ENCODE results near the gene NCKAP5L. TPM values are rescaled to one million over a fixed set of nuclear protein-coding genes. Genes with fewer than 3 reads are reported as not detected.

NCKAP5L gene
- total RNA-seq, 2 donors from 2014 or later: 5.5 to 7.5 TPM

DNA sequence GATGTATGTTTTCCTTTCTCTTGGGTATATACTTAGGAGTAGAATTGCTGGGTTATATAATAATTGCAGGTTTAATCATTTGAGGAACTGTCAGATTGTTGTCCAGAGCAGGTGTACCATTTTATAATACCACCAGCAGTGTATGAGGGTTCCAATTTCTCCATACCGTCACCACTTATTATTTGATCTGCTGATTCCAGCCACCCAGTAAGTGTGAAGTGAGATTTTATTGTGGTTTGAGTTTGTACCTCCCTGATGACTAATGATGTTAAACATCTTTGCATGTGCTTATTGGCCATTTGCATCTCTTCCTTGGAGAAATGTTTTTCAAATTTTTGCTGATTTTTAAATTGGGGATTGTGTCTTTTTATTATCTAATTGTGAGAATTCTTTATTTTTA lies 15.1 kb downstream of the NCKAP5L start:
- Mint-ChIP-seq H3K27ac (no peak overlapping the region), H3K9me3 (no peaks in the 10 kb centered on the region), H3K36me3 (no peaks in the 10 kb centered on the region)
- ATAC-seq: no peak
- no peak for DNase-seq (ENCODE audit: low spot score in 2 of 2)

DNA sequence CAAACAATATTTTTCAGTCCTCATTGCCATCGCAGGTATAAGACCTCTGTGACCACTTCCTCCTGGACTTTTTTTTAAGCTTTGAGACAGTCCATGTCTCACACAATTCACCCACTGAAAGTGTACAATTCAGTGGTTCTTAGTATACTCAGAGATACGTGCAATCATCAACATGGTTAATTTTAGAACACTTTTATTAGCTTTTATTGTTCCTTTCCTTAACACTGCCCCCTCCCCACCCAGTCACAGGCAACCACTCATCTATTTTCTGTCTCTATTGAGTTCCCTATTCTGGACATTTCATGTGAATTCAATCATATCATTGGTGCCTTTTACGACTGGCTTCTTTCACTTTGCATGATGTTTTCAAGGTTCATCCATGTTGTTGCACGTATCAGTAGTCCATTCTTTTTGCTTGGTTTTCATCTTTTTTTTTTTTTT lies 16.2 kb downstream of the NCKAP5L start:
- no peaks in the 10 kb centered on the region for H3K36me3 Mint-ChIP-seq
- DNase-seq (ENCODE audit: low spot score in 2 of 2) (no peak), ATAC-seq (no peak)
- peak overlapping the region in 1 of 2 donors; percentile 48 for H3K27ac Mint-ChIP-seq
- H3K9me3 Mint-ChIP-seq: no peaks in the 10 kb centered on the region

DNA sequence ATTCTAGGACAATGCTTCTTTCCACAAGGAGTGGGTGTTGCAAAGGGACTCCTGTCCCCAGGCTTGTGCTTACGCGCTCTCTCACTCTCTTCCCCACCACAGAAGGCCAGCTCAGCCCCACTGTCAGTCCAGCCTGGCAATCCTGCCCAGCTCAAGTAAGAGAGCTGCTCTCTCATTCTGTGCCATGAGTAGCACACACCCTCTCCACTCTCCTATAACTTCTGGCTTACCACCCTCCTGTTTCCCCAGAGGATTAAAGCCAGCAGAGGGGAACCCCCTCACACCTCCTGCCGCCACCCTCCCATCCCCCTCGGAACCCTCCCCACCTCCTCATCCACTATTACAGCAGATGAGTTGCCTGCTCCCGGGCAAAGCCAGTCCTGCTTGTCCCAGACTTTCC lies 17.1 kb downstream of the NCKAP5L start:
- ATAC-seq (no peak), DNase-seq (ENCODE audit: low spot score in 2 of 2) (no peak)
- Mint-ChIP-seq H3K9me3 (no peaks in the 10 kb centered on the region), H3K27ac (peak overlapping the region in 1 of 2 donors; percentile 48), H3K36me3 (no peaks in the 10 kb centered on the region)

DNA sequence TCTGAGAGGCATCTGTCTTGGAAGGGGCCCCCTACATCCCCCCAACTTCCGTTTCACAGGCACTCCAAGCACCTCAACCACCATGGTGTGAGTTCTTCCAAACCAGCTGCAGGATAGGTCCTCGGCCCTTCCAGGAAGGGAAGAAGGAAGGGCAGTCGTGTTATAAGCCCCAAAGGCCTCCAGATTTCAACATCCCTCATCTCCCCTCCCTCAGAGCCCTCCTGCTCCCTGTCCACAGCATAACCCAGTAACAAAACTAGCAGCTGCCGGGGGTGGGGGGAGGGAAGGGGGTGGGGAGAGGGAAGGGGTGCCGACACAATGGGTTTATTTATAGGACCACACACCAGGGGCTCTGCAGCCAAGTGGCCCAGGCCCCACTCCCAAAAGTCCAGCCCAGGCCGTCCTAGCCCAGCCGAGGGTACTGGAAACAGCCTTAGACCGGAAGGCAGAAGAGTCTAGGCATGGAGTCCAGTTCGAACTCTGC lies 18.3 kb downstream of the NCKAP5L start:
- Mint-ChIP-seq H3K27ac (no peak overlapping the region), H3K9me3 (no peaks in the 10 kb centered on the region), H3K36me3 (no peaks in the 10 kb centered on the region)
- DNase-seq (ENCODE audit: low spot score in 2 of 2) (no peak), ATAC-seq (no peak)

DNA sequence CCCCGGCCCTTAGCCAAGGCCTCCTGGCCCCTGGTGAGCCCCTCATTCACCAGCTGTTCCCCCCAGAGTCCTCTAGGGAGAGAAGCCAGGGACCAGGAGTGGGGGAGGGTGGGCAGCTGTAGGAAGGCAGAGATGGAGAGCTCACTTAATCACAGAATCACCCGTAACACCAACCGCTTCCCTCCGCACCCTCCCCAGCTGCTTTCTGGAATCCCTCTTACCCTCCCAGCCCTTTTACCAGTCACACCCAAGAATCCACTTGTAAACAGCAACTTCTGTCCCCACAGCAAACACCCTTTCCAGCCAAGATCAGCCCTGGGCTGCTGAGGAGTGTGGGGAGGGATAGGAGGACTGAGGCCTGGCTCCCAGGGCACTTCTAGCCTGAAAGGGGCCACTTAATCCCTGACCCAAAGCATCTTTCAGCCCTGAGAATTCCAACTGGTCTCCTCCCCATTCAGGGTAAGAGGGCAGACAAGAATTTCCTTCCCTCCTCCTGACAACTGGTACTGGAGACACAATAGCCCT lies 18.8 kb downstream of the NCKAP5L start:
- H3K9me3 Mint-ChIP-seq: no peaks in the 10 kb centered on the region
- peak overlapping the region in 1 of 2 donors; percentile 68 for H3K27ac Mint-ChIP-seq
- ATAC-seq: no peak
- H3K36me3 Mint-ChIP-seq: no peaks in the 10 kb centered on the region
- DNase-seq (ENCODE audit: low spot score in 2 of 2): no peak

DNA sequence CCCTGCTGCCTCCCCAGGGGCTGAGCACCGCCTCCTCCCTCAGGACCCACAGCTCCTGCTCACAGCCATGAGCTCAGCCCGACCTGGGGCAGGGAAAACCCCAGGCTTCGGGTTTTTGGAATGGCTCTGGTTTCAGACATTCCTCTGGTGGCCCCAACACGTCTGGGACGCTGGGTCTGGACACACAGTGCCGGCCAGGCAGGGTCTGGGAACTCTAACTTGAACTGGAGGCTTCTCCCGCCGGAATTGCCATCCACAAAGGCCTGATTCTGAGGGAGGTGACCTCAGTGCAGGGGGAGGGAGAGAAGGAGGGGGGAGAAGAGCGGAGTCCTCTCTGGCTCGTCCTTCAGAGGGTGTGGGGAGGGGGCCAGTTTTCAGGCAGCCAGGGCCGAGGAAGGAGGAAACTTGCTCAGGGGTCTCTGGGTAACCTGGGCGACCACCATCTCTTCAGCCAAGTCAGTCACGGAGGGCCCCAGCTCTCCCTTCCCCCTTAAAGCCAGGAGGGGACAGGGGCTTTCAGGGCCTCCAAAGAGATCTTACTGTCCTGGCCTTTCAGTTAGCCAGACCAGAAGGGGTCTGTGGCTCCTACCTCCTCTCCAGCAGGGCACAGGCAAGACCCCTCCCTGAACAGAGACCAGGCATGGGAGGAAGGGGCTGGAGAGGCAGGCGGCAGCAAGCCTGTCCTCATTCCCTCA lies 19.4 kb downstream of the NCKAP5L start:
- DNase-seq (ENCODE audit: low spot score in 2 of 2) (no peak), ATAC-seq (no peak)
- H3K27ac Mint-ChIP-seq: no peak overlapping the region
- H3K36me3 Mint-ChIP-seq: no peaks in the 10 kb centered on the region
- no peaks in the 10 kb centered on the region for H3K9me3 Mint-ChIP-seq

DNA sequence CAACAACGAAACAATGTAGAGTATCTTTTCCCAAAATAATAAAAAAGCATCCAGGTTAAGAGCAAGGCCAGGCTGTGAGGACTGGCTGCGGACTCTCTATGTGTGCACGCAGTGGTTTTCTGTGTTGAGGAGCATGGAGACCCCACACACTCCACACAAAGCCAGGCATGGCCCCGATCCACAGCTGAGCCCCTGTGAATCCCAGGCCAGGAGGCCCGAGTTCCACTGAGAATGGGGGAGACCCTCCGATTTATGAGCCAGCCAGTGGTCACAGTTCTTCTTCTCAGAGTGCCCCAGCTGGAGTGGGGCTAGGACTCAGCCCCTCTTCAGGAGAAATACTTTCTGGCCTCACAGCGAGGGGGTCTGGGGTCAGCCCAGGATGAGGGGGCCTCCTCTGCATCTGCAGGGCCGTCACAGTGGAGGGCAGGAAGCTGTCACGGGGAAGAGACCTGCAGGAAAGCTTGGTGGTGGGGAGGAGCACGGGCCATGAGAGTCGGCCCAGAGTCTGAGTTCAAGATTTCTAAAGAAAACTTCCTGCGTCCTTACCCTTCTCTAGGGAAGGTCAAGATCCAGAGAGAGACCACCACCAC lies 20.1 kb downstream of the NCKAP5L start:
- no peak for ATAC-seq
- H3K9me3 Mint-ChIP-seq: no peaks in the 10 kb centered on the region
- no peaks in the 10 kb centered on the region for H3K36me3 Mint-ChIP-seq
- no peak overlapping the region for H3K27ac Mint-ChIP-seq
- DNase-seq (ENCODE audit: low spot score in 2 of 2): no peak

DNA sequence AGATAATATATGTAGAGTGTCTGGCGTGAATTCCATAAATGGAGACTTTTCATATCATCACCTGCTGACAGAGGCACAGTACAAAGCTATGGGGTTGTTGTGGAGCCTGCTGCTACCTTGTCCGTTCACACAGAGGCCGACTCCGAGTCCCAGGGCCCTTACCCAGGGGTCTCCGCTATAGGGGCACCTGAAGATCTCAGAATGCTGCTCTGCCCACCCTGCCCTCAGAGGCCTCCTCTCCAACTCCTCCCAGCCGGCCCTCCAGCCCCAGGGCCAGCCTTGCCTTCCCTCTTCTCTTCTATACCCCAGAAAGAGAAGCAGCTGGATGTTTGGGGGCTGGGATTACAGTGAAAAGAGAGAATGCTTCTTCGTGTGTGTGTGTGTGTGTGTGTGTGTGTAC lies 21.3 kb downstream of the NCKAP5L start:
- Mint-ChIP-seq H3K9me3 (no peaks in the 10 kb centered on the region), H3K36me3 (no peaks in the 10 kb centered on the region), H3K27ac (no peak overlapping the region)
- ATAC-seq (no peak), DNase-seq (ENCODE audit: low spot score in 2 of 2) (no peak)

DNA sequence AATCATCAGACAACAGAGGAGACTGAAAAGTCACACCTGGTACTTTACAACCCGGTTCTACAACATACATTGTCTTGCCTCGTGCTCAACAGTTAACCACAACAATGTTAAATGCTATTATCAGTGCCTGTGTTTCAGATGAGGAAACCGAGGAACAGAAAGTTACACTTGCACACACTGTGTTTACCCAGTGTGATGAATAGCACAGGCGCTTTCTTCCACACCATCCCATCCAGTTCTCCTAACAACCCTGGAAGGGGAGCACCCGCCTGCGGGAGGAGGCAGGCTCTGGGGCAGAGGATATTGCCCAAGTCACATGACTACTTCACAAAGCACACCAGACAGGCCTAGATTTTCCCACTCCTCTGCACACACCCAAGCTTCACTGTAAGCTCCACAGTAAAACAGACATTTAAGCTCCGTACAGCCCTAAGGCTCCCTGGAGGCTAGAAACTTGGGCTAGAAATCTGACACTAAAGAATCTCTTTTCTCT lies 21.8 kb downstream of the NCKAP5L start:
- no peaks in the 10 kb centered on the region for H3K9me3 Mint-ChIP-seq
- H3K27ac Mint-ChIP-seq: no peak overlapping the region
- no peak for ATAC-seq
- DNase-seq (ENCODE audit: low spot score in 2 of 2): no peak
- H3K36me3 Mint-ChIP-seq: no peaks in the 10 kb centered on the region

DNA sequence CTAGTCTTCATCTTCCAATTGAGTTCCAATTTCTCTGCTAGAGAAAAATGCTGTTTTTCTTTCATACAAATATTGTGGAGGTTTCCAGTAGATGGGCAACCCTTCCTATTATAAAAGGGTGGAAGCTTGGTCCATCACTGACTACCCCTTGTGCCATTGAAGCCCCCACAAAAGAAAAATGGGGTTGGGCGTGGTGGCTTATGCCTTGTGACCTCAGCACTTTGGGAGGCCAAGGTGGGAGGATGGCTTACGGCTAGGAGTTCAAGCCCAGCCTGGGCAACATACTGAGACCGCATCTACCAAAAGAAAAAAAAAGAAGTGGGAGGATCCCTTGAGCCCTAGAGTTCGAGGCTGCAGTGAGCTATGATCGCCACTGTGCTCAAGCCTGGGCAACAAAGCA lies 22.8 kb downstream of the NCKAP5L start:
- Mint-ChIP-seq H3K36me3 (no peaks in the 10 kb centered on the region), H3K9me3 (no peaks in the 10 kb centered on the region), H3K27ac (no peak overlapping the region)
- peak in 1 of 2 donors; percentile 21 for DNase-seq (ENCODE audit: low spot score in 2 of 2)
- ATAC-seq: no peak

DNA sequence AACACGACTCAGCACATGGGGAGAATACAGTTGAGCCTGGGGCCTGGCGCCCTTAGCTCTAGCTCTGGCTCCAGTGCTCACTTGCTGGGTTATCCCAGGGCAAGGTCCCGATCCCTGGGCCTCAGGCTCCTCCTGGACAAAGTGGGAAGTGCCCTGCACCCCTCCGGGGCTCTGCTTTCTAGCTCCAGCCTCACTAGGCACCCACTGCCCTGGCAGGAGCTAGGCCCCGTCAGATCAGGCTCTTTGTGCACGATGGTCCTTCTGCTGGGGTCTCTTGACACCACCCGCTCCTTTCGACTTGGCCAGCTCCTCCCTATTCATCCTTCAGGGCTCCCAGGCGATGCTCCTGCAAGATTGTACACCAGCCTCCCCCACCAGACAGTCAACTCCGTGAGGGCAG lies 23.4 kb downstream of the NCKAP5L start:
- Mint-ChIP-seq H3K27ac (no peak overlapping the region), H3K36me3 (no peaks in the 10 kb centered on the region), H3K9me3 (no peaks in the 10 kb centered on the region)
- ATAC-seq: no peak
- DNase-seq (ENCODE audit: low spot score in 2 of 2): peak in 1 of 2 donors; percentile 23

DNA sequence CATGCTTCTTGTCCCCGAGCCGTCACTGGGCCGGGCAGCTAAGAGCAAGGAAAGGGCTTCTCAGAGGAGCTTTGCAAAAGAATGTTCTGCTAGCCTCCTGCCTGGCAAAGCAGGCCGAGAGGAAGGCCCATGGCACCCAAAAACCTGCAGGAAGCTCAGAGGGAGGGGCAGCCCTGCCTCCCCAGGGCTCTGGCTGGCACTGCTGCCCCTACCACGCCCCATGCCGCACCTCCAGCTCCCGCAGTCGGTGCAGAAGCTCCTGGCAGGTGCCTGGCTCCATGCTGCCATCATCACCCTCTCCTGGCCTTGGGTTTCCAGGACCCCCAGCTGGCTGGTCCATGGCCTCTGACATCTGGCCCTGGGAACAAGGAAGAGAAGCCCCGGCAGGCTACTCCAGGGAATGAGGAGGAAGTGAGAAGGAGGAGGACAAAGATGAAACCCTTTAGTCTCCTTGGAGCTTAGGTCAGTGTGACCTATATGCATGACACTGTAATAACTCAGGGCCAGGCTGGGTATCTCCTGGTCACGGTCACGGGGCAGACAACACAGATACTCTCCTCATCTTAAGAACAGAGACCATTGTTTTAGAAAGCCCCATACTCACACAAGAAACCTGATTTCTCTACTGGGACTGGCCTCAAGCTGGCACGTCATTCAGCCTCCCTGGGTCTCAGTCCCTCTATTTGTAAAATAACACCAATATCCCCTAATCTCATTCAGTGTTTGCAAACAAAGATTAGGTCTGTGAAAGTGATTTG lies 24.3 kb downstream of the NCKAP5L start:
- DNase-seq (ENCODE audit: low spot score in 2 of 2) (peak in 1 of 2 donors; percentile 38), ATAC-seq (no peak)
- H3K36me3 Mint-ChIP-seq: no peaks in the 10 kb centered on the region
- H3K9me3 Mint-ChIP-seq: no peaks in the 10 kb centered on the region
- H3K27ac Mint-ChIP-seq: no peak overlapping the region

DNA sequence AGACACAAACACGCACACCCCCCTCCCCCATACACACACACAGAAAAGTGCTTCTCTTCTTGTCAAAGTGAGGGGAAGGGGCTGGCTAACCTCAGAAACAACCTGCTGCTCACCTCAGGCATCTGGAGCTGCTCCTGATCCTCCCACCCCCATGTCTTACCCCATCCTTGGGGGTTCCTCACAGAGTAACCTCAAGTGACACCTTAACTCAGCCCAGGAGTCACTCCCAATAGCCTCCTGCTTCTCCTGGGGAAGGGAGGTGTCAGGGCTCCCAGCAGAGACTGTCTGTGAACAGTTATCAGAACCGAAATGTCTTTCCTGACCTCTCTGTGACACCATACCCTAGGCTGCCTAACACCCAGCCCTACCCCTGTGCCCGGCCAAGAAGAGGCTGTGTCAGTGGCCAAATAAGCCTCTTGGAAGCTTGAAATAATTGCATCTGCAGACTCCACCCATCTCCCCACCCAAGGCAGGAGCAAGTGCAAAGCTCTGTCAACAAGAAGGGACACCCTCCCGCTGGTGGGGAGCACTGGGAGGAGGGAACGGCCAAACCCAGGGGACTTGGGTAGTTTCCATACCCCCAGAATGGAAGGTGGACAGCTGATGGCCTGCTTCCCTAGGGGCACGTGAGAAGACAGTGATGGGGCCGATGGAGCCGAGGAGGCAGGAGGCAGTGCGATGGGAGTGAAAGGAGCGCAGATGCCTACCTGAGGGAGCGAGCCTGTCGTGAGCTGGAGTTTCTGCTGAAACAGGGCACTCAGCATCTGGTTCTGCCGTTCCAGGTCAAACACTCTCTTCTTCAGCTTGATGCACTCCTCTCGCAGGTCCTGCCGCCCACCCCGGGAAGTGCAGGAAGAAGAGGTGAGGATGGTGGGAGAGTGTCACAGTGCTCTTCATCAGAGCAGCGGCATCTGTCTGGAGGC lies 26.8 kb downstream of the NCKAP5L start:
- no peaks in the 10 kb centered on the region for H3K9me3 Mint-ChIP-seq
- ATAC-seq: no peak
- H3K27ac Mint-ChIP-seq: peak overlapping the region in 1 of 2 donors; percentile 22
- H3K36me3 Mint-ChIP-seq: no peaks in the 10 kb centered on the region
- DNase-seq (ENCODE audit: low spot score in 2 of 2): peak in 1 of 2 donors; percentile 35

DNA sequence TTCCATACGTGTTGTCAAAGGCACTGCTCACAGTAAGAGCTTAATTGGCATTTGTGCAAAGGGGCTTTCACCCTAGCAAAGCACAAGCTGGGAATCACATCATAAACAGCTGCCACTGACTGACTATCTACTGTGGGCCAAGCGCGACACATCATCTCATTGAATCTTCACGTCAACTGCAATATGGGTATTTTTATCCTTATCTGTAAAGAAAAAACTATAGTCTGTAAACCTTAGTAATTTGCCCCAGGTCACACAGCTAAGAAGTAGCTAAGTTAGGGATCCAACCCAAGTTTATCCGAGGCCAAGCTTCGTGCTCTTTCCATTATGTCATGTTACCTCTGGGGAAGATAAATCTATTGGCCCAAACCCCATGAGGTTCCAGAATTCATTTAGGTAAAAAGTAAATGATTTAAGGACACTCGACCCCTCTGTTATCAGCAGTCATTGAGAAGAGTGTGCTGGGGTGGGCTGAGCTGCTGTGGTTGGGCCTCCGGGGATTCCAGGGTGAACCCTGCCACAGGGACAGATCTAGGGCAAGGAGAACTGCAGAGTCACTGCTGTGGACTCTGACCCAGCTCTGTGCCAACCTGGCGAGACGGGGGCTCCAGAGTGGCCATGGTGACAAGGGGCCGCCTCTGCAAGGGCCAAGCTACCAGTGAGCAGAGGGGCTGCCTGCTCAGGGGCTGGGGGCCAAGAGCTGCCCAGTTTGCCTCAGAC lies 27.6 kb downstream of the NCKAP5L start:
- Mint-ChIP-seq H3K36me3 (no peaks in the 10 kb centered on the region), H3K27ac (peak overlapping the region in 1 of 2 donors; percentile 93), H3K9me3 (no peaks in the 10 kb centered on the region)
- ATAC-seq (no peak), DNase-seq (ENCODE audit: low spot score in 2 of 2) (peak in 1 of 2 donors; percentile 26)

DNA sequence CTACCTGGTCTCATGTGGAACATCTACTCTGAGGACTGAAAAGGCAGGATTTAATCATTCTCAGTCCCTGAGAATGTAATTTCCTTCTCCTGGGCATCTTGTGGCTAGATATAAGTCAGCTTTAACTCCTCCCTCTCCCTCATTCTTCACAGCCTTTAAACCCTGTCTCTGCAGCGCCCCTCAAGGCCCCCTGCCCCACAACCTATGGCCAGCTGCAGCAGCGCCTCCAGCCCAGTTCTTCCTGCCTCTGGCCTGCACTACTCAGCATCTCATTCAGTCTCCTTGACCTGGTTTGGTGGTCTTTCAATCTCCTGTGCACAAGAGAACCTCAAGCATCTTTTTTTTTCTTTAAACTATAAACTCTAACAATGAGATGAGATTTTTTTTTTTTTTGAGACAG lies 29.3 kb downstream of the NCKAP5L start:
- no peaks in the 10 kb centered on the region for H3K9me3 Mint-ChIP-seq
- H3K36me3 Mint-ChIP-seq: no peaks in the 10 kb centered on the region
- peak in 1 of 2 donors; percentile 3 for DNase-seq (ENCODE audit: low spot score in 2 of 2)
- no peak for ATAC-seq
- peak overlapping the region in 1 of 2 donors; percentile 13 for H3K27ac Mint-ChIP-seq

Data from activated naive CD4-positive, alpha-beta T cell treated with anti-CD3 and anti-CD28 coated beads, Interleukin-2, amount 50 U/mL, for 72 hours (primary cell).